Stimulated activated CD8-positive, alpha-beta memory T cell treated with anti-CD3 and anti-CD28 coated beads, Interleukin-15, amount 100 ng/mL, for 4 hours (primary cell): ENCODE data around the gene MPND.
"Not testable (repeated sequence)": the region's sequence is repeated elsewhere in the genome, so short reads cannot be mapped to it uniquely, and the experiment has no call there.

Source experiments
- DNase-seq, 2 donors: peaks; one replicate each; pipeline ENCODE4 v3.0.0-alpha.2; 2020; ENCODE audit warnings: low read depth in 2 of 2

The MPND gene

DNA sequence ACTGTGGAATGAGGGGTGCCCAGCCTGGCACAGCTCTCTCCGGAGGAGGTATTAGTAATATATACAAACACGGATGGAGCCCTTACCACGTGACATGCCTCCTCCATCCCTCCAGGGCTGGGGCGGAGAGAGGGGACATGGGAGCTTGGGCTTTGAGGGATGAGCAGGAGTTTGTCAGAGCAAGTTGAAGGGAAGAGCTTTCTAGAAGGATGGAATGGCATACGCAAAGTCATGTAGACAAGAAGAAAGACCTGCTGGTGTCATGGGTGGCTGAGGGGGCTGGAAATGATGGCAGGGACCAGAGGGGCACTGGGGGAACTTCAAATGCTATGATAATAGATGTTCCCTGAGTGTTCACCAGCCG lies 2.6 kb downstream of the MPND start:
- DNase-seq = no peak

DNA sequence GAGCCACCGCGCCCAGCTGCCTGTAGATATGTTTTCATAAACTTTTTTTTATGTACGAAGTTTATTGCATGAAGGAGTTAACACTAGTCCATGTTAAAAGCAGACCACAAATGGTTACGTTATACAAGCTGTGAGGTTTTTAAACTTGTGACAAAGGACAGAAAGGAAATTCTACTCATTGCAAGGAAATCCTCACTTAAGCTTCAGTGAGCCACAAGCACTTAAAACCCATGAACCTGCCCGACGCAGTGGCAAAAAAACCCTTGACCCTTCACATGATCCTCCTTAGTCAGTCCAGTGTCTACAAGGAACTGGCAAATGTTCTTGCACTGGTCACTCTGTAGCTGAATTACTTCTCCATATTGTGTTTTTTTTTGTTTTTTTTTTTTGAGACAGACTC lies 4.2 kb downstream of the MPND start:
- DNase-seq = no peak

DNA sequence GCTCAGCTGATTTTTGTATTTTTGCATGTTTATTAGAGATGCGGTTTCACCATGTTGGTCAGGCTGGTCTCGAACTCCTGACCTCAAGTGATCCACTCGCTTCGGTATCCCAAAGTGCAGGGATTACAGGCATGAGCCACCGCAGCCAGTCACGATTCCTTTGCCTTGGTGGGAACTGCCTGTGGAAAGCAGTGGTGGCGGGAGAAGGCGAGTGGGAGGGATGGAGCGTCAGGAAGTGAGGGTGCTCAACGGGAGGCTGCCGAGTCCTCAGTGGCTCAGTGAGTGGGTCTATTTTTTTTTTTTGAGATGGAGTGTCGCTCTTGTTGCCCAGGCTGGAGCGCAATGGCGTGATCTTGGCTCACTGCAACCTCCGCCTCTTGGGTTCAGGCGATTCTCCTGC lies 5.9 kb downstream of the MPND start:
- not testable (repeated sequence) for DNase-seq

DNA sequence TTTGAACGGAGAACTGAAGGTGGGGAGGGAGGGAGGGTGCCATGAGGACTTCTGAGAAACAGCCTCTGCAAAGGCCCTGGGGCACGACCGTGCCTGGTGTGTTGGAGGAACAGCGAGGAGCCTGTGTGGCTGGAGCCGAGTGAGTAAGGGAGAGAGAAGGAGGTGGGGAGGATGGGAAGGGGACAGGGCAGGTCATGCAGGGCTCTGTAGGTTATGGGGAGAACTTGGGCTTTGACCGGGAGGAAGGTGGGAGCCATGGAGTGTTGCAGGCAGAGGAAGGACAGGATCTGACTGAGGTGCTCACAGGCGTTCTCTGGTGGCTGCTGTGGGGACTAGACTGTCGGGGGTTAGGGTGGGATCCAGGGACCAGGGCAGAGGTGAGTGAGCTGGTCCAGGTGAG lies 6.7 kb downstream of the MPND start:
- DNase-seq = no peak

DNA sequence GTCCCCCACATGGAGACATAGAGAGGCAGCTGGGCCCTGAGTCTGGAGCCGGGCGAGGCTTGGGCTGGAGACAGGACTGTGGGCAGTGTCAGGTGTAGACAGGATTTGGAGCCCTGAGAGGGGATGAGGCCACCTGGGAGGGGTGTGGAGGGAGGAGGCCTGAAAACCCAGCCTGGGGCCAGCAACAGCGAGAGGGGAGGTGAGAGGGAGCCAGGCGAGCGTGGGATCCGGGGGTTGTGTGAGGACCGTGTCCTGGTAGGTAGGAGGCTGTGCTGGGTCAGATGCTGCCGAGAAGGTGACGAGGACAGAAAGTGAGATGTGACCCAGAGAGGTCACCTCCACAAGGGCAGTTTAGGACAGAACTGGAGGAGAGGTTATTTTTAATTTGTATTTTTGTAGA lies 7.4 kb downstream of the MPND start:
- DNase-seq = no peak

DNA sequence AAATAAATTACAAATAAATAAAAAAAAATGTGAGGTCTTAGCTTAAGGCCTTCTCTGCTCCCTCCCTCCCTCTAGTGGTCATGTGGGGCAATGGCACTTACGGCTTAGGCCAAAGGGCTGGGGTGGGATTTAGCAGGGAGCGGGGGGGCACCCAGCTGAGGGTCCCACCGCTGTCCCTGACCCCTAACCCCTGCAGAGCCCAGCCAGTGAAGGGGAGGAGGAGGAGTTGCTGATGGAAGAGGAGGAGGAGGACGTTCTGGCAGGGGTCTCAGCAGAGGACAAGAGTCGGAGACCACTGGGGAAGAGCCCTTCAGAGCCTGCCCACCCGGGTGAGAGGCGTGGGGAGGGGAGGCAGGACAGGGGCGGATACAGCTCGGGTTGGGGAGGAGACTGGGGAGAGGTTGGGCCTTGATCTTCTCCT lies 9.3 kb downstream of the MPND start:
- peak; percentile 23 to 43 for DNase-seq

DNA sequence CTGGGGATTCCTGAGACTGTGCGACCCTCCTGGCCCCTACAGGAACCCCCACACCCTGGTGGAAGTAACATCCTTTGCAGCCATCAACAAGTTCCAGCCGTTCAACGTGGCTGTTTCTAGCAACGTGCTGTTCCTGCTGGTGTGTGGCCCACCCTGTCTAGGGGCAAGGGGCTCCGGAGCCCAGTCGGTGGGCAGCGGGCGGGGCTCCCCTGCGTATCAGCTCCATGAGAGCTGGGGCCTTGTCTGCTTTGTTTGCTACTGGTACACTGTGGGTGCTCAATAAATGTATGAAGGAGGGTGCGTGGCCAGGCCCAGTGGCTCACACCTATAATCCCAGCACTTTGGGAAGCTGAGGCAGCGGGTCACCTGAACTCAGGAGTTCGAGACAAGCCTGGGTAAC lies 10.9 kb downstream of the MPND start:
- no peak for DNase-seq

DNA sequence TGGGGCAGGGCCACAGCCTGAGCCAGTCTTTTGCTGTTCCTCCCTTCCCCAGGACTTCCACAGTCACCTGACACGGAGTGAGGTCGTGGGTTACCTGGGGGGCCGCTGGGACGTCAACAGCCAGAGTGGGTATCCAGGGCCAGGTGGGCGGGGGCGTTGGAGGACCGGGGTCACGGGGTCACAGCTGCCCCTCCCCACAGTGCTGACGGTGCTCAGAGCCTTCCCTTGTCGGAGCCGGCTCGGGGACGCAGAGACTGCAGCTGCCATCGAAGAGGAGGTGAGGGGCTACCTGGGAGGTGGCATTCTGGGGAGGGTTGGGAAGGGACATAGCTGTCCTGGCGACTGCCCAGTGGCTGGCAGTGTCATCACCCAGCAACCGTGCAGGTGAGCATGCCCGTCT lies 11.5 kb downstream of the MPND start:
- no peak for DNase-seq

DNA sequence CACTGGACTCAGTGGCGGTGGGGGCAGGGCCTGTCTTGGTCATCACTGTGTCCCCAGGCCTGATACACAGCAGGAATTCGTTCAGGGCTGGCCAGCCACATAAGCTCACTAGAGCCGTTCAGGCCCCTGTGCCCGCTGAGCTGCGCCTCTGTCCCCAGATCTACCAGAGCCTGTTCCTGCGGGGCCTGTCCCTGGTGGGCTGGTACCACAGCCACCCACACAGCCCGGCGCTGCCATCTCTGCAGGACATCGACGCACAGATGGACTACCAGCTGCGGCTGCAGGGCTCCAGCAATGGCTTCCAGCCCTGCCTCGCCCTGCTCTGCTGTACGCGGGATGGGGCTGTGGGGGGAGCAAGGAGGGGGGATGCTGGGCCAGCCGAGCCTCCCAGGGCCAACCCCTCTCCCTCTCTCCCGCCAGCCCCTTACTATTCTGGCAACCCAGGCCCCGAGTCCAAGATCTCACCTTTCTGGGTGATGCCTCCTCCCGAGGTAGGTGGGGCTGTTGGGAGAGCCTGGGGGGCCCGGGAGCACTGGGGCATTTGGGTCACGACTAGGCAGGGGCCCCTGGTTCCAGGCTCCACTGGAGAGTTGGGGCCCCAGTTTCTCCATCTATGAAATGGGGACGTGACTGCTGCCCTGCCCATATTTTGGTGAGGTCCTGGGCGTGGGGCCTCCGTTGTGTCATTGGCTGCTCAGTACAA lies 13.9 kb downstream of the MPND start:
- no peak for DNase-seq

DNA sequence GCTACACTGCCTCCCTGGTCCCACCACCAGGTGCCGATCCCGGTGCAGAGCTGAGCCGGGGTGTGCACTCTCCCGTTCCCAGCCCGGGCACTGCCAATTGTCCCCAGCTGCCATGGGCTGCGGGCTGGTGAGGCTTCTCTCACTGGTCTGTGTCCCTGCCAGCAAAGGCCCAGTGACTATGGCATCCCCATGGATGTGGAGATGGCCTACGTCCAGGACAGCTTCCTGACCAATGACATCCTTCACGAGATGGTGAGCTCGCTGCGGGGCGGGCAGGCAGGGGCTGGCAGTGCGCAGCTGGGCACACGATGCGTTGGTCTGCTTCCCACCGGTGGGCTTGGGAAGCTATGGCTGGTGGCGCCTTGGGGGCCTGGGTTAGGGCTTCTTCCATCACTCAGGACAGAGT lies 14.6 kb downstream of the MPND start:
- no peak for DNase-seq

DNA sequence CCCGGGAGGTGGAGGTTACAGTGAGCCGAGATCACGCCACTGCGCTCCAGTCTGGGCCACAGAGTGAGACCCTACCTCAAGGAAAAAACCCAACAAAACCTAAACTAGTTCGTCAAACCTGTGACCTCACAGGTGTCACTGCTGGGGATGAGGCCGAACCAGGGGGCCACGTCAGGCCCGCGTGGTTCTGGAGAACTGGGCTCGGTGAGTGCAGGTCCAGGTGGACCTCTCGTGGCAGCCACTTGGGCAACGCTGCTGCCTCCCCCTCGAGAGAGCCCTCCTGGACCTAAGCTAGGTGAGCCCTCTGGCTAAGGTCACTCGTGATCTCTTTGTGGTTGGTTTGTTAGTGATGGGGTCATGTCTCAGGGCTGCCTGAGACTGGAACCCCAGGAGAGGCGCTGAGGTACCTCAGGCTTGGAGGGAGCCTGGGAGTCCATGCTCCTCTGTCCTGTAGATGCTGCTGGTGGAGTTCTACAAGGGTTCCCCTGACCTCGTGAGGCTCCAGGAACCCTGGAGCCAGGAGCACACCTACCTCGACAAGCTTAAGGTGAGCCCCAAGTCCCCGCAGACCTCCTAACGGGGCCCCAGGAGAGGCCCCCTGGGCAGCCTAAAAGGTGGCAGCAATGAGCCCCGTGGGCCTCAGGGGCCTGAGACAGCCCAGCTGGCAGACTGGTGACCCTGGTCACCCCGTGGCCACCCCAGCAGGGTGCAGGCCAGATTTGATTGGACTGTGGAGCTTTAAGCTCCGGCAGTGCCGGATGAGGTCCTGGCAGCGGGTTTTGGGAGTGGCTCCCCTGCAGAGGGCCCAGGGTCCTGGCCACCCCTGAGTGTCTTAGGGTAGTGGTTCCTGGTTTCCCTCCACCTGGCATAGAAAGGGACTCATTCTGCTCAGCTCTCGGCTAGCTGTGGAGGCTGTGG lies 15.6 kb downstream of the MPND start:
- no peak for DNase-seq

DNA sequence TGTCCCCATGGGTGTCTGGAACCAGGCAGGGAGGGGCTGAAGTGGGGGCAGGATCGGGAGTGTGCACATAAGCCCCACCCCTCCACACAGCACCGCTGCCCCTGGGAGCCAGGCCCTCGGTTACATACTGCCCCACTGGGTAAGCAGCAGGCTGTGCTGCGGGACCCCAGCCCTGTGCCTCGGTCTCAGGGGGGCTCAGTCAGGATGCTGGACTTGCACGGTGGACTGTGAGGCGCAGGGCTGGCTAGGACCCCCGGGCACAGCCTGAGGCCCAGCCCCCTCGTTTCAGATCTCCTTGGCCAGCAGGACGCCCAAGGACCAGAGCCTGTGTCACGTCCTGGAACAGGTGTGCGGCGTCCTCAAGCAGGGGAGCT lies 16.3 kb downstream of the MPND start:
- no peak for DNase-seq

DNA sequence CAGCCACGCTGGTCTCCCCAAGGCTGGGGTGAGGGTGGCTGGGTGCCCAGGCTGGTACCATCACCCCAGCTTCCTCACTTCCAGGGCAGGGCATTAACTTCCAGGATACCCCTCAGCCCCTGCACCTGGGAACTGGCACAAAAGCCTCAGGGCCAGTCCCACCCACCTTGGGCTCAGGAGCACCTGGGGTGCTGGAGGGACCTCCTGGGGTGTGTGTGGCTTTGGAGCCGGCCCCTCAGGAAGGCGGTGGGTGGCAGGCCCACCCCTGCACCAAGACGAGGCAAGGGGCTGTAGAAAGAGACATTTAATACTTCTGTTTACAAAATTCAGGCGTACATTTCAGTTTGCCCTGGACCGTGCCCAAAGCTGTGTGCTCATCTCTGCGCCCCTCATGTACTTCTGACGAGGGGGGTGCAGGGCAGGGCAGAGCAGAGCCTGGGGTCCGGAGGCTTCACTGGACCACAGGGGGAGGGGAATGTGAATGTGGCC lies 16.8 kb downstream of the MPND start:
- no peak for DNase-seq

DNA sequence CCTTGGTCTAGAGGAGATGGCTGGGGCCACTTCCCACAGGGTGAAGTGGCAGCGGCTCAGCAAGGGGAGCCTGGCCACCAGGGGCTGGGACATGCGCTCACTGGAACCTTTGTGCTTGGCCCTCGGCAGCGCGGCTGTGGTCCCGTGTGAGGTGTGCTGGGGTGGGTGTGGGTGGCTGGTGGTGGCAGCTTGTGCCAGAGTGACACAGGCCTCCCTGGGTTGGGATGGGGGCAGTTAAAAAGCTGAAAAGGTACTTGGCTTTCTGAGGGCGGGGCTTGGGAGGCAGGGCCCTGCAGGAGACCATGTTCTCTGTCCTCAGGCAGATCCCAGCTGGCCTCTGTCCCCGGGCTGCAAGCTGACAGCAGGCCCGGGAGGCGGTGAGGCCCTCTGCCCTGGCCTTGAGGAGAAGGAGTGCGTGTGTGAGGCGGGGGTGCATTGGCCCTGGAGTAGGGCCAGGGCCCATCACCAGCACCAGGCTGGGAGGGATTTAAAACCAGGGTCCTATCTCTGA lies 17.3 kb downstream of the MPND start:
- DNase-seq = no peak

DNA sequence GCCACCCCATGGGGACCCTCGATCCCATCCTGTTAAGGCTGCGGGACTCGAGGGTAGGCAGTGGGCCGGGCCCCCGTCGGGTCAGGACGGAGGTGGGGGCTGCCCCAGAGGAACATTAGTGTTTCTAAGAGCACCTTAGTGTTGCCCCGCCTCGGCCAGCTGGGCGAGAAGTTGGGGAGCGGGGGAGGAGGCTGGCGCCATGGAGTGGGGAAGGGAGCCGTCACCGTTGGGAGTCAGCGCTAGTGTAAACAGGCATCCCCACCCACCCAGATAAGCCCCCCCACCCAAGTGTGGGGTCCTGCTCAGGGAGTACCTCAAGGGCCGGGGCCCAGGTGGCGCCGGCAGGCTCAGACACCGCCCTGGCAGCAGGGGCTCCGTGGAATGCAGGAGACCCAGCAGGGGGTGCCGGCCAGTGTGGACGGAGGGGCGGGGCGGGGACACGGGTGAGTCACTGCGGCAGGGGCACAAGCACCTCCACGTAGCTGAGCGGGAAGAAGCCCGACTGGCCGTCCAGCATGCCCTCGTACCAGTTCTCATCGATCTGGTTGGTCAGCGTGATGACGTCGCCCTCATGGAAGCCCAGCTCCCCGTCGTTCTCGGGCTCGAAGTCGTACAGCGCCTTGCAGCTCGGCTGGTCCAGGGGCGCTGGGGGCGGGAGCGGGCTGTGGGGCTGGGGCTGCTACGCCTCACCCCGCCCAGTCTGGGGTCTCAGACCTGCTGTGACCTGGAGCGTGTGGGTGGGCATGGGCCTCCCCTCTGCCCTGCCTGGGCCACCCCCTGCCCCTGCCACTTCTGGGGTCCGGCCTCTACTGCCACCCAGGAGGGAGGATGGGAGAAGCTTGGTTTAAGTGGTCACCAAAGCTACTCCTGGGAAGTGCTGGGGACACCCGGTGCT lies 18.0 kb downstream of the MPND start:
- no peak for DNase-seq

DNA sequence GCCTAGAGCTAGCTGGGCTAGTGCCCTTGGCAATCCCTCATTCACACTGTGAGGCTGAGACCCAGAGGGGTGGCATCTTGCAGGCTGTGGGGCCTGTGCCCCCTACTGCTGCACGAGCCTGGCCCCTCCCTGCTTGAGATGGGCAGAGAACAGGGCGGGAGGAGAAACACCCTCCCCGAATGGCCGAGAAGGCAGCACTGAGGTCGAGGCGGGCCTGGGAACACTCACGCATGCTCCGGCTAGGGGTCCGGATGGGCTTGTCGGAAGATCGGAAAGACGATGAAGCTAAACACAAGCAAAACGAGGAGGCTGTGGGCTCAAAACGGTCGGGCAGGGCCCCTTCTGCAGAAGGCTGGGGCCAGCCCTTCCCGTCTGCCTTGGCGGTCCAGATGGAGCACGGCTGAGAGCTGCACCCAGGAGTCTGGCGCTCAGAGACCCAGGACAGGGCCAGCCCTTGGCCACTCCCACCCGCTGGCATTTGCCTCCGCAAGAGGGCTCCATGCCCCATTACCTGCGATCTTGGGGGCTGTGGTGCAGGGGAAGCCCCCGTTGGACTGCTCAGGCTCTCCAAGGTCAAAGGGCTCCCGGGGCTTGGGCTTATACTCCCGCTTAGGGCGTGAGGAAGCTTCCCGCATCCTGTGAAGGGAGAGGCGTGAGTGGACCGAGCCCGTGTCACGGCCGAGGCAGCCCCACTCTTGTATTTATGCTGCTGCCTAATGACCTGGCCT lies 18.9 kb downstream of the MPND start:
- DNase-seq = no peak

DNA sequence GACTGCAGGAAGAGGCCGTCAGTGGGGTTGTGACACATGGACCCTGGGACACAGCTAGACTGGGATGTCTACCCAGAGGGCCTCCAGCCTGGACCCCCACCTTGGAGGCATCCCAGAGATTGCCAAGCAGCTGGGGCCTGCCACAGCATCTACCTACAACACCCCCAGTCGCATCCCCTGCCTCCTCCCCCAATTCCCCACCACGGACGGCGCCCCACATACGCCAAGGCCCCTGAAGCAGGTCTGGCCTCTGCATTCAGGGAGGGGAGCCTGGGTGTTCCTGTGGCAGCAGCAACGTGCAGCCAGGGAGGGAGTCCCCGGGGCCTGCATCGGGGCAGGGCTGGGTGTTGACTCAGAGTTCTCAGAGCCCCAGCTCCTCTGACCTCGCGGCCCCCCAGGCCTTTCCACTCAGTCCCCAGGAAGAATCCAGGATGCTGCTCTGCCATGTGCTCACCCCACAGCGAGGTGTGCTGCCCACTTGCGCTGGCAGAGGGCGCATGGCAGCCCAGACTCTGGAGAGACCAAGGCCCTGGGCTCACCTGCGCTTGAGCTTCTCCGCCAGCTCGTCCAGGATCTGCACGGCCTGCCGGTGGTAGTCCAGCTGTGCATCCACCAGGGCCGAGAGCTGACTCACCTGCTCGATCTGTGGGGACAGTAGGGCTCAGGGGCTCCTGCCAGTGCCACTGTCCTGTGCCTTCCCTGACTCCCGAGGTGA lies 19.6 kb downstream of the MPND start:
- DNase-seq = no peak

DNA sequence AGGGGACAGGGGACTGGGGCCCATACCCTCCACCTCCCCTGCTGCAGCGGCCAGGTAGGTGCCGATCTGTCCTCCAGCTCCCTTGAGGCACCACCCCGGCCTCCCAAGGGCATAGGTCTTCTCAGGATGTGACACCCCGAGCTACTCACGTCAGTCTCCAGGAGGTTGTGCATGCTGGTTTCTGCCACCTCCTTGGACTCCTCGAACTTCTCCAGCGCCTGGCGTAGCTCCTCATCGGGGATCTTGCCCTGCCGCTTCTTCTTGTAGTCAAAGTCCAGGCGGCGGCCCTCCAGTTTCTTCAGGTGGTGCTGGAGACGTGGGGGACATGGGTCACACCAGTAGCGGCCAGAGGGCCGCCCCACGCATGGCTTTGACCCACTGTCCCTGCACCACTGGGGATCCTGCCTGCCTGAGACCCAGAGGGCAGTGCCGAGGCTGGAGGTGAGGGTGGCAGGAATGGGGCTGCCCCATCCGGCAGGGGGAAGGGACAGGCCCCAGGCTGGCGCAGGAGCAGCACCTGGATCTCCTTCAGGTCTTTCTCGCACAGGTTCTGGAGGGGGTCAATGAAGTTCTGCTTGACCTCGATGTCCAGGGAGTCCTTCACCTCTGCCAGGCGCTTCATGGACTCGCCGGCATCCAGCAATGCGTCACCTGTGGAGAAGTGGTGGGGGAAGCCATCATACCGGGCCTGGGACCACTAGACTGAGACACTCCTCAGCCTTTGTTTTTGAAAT lies 20.4 kb downstream of the MPND start:
- DNase-seq = no peak

DNA sequence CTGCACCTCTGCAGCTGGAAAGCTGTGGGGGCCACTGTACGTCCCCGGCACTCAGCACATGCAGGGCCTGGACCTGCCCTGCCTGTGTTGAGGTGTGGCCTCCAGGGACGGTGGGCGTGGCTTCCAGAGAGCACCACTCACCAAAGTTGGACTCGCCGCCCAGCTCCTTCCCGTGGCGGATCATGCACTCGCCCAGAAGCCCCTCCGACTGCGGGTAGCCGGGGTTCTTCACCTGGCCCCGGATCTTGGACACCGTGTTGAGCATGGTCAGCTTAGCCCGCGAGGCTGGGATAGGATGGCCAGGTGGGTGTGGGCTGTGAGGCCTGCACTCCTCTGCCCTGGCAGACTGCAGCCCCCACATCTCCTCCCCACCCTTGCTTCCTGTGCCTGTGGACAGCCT lies 22.0 kb downstream of the MPND start:
- DNase-seq = no peak
